HG03095 (cell line): ENCODE measurements around the gene MAPK11.
"Not testable (repeated sequence)": the region's sequence is repeated elsewhere in the genome, so short reads cannot be mapped to it uniquely, and the experiment has no call there.

ENCODE experiments used
- ATAC-seq: cut with Tn5 transposase; IDR thresholded peaks from one replicate; pipeline ENCODE4 v1.9.1; 2021; ENCODE audit warnings: moderate library complexity; ENCODE audit not compliant: unreplicated experiment

MAPK11 gene

DNA sequence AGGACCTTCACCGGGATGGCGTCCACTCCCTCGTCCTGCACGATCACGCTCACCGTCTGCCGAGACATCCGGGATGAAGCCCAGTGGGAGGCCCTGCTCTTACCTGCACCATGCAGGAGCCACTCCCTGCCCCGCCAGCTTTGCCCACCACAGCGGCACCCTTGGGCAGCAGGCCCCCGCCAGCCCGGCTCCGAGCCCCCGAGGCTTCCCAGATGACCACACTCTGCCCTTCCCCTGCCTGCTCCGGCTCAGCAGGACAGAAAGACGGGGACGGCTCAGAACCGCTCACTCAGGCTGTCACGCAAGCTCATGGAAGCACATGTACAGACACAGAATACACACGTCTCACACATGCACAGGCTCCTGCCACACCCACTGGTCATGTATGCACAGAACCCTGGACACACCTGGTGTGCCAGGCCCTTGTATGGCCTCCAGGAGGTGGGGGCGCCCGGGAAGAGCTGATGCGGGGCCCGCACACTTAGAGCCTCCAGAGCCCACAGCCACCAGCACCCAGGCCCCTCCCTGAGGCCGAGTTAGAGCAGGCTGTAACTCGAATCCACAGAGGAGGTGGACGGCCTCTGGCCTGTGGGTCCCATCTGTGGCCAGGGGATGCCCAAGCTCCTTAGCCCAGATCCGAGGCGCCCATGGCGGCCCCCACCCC lies 8.9 kb upstream of the MAPK11 start:
- no peak for ATAC-seq

DNA sequence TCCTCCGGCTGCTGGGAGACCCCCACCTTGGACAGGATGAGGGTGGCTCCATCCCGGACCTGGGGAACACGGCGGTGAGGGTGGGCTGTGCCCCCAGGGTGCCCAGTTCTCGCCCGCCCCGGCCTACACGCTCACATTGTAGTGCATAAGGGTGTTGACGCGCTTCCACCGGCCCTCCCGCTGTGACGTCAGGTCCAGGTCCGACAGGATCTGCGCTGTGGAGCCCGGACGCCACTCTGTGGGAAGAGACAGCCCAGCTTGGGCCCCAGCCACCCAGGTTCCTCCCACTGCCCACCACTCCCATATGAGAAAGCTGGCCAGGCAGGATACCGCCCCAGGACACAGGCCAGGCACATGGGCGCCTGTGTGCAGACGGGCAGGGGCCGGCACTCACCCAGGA lies 8.3 kb upstream of the MAPK11 start:
- ATAC-seq: no peak

DNA sequence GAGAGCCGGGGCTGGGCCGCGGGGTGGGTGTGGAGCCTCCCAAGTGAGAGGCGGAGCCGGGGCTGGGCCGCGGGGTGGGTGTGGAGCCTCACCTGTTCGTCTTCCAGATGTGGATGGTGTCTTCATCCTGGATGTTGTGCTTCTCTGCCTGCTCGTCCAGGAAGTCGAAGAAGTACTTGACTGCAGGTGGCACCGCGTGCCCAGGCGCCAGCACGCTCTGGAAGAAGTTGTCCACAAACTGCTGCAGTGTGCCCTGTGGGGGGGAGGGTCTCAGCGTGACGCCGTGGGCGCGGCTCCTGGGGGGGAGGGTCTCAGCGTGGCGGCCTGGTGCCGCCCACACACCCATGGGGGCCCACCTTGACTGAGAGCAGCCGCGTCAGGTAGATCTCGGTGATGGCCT lies 7.6 kb upstream of the MAPK11 start:
- no peak for ATAC-seq

DNA sequence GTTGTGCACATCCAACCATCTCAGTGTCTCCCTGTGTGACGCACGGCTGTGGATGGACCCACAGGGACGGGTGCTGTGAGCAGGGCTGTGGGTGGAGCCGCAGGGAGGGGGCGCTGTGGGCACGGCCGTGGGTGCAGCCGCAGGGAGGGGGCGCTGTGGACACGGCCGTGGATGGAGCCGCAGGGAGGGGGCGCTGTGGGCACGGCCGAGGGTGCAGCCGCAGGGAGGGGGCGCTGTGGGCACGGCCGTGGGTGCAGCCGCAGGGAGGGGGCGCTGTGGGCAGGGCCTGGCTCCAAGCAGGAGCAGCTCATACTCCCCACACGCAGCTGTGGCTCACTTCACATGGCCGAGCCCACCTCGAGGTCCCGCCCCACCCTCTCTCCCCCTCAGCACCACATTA lies 6.0 kb upstream of the MAPK11 start:
- no peak for ATAC-seq

DNA sequence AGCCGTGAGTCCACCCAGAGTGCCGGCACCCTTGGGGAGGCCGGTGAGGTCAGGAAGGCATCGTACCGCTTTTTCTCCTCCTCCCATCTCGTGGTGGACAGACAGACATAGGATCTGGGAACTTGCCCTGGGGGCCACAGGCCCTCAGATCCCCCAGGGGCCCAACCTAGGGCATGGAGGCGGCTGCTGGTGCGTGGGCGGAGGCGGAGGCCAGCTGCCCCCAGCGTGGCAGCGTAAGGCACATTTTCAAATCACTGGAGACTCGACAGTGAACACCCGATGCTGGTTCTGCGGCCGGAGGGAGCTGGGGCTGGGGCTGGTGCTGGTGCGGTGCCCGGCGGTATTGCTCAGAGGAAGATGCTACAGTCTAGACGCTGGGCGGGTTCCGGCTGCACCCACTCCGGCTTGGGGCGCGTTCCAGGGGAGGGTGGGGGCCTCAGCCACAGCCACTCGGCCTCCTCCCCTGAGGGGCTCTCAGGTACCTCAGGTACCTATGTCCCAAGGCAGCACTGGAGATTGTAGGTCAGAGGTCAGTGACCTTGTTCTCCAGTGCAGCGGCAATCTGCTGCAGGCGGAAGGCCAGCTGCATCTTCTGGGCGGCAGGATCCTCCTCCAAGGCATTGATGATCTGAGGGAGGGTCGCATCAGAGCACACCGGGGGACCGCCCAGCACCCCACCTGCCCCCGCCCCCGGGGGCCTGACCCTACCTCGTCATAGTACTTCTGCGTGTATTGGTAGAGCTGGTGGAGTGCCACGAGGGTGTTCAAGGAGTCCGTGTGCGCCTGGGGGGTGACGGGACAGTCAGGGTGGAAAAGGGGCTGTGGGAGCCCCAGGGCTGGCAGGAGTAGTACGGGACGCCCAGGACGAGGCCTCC lies 5.2 kb upstream of the MAPK11 start:
- no peak for ATAC-seq

DNA sequence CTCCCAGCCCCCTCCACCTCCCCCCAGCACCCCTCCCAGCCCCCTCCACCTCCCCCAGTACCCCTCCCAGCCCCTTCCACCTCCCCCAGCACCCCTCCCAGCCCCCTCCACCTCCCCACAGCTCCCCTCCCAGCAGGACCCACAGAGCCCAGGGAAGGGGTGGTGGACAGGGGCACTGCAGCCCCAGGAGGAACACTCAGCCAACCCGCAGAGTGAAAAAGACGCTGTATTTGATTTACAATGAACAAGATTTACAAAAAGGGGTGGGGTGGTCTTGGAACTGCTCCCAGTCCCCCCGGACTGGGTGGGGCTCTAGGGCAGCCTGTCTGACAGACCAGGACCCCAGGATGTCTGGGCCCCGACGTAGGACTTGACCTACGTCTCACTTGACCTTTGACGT lies 4.6 kb upstream of the MAPK11 start:
- no peak for ATAC-seq

DNA sequence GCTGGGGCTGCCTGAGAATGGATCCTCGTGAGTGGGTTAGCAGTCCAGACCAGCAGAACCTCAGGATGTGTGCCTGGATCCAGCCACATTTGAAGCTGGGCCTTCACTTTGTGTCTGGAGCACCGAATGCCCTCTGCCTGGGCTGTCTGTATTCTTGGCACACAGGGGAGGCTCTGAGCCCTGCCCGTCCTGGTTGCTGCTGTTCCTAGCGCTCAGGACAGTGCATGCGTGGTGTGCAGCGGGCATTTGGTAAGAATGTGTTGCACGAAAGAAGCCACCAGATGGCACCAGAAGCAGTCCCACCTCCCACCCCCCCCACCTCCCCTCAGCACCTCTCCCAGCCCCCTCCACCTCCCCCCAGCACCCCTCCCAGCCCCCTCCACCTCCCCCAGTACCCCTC lies 4.1 kb upstream of the MAPK11 start:
- ATAC-seq: no peak

DNA sequence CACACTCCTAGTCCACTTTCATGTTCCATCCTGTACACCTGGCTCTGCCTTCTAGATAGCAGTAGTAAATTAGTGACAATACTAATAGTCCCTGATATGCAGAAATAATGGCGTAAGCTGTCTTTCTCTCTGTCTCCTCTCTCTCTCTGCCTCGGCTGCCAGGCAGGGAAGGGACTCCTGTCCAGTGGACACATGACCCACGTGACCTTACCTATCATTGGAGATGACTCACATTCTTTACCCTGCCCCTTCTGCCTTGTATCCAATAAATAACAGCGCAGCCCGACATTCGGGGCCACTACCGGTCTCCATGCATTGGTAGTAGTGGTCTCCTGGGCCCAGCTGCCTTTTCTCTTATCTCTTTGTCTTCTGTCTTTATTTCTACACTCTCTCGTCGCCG lies 3.6 kb upstream of the MAPK11 start:
- not testable (repeated sequence) for ATAC-seq

DNA sequence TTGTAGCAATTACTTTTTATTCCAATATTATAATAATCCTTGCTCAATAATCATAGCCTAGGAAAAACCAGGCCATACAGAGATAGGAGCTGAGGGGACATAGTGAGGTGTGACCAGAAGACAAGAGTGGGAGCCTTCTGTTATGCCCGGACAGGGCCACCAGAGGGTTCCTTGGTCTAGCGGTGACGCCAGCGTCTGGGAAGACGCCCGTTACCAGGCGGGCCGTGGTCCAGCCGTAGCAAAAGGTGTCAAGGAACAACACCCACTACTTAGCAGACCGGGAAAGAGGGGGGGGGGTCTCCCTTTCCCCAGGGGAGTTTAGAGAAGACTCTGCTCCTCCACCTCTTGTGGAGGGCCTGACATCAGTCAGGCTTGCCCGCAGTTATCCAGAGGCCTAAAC lies 3.2 kb upstream of the MAPK11 start:
- ATAC-seq: not testable (repeated sequence)

DNA sequence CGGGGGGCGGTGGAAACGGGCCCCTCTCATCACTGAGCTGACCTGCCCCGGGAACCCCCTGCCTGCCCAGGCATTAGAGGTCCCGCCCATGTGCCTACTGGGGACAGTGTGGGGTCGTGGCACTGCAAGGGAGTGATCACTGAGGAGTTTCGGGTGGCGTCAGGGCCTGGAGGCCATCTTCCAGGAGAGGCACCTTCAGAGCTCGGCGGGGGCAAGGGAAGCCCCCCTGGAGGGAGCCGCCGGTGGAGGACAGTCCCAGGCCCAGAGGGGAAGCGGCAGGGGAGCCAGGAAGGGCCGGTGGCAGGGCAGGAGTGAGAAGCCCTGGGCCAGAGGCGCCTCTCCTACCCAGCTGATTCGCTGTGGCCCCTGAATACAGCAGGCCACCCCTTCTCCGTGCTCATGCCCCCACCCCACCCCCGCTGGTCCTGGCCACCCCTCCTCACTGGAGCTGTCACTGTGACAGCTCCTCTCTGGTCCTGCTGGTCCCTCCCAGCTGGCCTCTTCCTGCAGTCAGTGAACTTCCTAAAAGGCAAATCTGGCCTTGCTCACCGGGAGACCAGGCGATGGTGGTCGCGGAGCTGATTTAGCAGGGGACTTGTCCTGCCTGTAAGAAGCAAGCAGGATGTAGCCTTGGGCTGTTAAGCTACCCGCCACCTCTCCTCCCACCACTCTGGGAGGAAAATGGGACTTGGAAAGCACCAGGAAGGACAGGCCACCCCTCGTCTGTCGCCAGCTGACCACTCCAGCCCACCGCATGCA lies 2.0 kb upstream of the MAPK11 start:
- no peak for ATAC-seq

DNA sequence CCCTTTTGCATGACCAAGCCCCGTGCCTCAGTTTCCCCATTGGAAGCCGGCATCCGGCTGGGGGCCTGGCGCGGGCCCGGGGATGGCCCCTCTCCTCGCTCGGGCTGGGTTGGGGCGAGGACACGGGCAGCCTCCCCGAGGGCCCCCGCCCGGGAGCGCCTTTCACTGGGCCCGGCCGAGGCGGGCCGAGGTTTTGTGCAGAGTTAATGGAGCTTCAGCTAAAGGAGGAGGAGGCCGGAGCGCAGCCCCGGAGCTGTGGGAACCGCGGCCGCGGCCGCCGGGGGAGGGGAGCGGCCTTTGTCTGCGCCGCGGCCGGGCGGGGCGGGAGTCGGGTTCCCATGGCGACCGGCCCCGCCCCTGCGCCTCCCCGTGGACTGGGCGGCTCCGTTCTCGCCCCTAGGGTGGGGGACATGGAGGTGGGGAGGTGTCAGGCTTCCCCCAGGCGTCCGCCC lies 1.4 kb upstream of the MAPK11 start:
- ATAC-seq: no peak

DNA sequence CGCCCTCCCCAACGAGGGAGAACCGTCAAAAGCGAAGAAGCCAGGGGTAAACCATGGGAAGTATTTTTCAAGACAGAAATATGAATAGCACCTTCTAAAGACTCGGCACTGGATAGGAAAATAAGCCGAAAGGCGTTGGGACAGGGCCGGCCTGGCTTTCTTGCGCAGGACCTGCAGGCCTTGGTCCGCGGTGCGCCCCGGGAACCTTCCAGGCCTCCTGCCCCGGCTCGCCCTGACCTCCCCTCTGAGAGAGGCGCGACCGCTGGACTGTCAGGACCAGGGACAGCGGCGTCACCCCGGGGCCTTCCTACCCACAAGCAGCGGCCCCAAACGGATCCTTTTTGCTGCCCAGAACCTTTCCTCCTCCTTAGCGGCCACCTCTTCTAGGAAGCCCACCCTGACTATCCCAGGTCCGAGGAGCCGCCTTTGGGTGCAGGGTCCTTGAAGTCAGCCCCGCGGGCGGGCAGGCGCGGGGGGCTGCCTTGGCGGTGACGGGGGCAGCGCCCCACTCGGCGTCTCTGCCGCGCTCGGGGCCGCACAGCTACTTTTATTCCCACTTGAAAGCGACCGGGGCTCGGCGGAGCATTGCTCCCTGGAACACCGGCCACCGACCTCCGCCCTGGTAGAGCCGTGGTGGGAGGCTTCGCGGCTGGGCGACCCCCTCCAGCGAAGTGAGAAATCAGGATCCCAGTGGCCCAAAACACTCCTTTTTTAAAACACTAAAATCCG lies 650 bp upstream of the MAPK11 start:
- ATAC-seq: no peak

DNA sequence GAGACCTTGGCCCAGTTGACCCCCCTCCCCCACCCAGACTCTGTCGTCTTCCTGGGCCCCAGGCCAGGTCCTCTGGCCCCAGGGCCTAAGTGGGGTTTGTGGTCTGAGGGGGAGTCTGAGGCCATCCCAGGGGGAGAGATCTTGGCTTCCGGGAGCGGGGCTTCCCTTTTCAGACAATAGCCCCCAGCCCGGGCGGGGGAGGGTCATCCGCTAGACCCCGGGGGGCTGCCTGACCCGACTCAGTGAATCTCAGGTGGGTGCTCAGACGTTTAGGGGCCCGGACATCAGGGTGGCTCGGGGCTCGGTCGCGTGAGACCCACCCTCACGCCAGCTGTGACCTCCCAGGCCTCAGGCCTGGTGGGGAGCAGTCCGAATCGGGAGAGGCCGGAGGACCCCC lies 609 bp downstream of the MAPK11 start:
- no peak for ATAC-seq

DNA sequence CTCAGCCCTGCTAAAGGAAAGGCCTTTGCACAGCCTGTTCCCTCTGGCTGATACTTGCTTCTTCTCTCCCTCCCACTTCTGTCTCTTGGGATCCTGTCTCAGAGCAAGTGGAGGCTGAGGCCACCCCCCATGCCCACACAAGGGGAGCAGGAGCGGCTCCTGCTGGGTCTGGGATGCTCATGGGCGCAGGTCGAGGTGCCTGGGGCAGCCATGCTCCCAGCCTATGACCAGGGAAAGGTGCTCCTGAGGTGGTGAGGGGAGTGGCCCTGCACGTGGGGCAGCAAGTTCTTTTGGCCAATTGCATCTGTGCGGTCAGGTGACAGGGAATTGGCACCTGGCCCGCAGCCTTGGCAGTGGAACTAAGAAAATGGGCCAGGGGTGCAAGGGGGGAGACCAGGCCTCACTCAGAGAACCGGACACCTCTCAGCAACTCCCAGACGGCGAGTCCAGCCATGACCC lies 1.5 kb downstream of the MAPK11 start:
- no peak for ATAC-seq

DNA sequence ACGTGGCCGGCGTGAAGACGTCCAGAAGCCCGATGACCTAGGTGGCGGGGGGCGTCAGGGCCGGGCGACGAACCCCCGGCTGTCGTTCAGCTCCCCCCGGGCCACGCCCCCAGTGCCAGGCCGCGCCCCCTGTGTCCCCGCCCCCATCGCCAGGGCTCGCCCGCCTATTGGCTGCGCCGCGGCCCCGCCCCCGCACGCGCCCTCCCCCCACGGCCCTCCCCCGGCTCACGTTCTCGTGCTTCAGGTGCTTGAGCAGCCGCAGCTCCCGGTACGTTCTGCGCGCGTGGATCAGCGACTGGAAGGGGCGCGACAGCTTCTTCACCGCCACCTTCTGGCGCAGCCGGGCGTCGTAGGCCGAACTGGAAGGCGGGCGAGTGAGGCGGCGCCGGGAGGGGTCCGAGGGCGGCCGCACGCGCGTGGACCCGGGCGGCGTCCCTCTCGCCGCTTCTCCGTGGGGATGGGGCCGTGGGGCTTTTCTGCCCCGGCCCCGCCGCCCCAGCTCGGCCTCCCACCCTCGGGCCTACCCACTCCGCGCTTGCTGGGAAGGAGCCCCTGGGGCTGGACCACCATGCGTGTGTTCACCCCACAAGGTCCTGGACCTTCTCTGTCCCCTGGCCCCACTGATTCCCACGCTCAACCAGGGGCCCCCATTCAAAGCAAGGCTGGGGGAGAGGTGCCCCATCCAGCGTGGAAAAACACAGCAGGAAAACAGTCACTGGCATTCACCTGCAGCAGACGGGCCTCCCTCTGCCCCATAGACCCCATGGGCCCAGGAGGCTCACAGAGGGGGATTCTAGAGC lies 2.4 kb downstream of the MAPK11 start:
- no peak for ATAC-seq

DNA sequence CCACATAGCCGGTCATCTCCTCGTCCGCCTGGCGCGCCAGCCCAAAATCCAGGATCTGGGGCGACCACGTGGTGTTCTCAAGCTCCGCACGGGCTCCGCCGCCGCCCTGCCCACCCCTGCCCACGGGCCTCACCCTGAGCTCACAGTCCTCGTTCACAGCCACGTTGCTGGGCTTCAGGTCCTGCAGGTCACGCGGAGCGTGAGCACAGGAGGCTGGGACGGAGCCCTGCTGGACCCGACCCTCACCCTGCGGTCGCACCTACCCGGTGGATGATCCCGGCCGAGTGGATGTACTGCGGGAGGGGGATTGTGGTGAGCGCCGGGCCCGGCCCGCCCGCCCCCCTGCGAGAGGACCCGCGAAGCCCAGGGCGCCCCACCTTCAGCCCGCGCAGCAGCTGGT lies 3.2 kb downstream of the MAPK11 start:
- ATAC-seq: no peak

DNA sequence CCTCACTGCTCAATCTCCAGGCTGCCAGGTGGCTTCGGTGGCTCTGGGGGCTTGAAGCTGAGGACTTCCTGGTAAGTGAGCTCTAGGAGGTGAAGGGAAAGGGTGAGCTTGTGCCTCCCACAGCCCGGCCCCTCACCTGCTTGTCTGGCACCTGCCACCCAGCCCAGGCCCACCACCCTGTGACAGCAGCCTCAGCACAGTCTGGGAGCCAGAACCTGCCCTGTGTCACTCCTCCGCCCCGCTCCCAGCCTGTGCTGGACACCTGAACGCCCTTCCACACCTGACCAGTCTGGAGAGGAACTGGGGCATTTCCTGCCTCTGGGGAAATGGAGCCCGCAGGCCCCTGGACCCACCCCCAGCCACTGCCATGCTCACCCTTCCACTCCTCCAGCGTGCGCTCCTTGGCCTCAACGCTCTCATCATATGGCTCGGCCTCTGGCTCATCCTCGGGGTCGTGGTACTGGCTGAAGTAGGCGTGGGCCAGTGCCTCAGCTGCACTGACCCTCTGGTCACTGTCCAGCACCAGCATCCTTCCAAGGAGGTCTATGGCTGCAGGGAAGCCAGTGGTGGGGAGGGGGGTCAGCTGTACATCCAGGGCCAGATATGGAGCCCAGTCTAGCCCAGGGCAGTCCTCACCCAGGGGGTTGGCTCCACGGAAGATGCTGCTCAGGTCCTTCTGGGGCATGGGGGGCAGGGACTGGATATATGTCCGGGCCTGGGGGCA lies 5.1 kb downstream of the MAPK11 start:
- ATAC-seq: no peak

DNA sequence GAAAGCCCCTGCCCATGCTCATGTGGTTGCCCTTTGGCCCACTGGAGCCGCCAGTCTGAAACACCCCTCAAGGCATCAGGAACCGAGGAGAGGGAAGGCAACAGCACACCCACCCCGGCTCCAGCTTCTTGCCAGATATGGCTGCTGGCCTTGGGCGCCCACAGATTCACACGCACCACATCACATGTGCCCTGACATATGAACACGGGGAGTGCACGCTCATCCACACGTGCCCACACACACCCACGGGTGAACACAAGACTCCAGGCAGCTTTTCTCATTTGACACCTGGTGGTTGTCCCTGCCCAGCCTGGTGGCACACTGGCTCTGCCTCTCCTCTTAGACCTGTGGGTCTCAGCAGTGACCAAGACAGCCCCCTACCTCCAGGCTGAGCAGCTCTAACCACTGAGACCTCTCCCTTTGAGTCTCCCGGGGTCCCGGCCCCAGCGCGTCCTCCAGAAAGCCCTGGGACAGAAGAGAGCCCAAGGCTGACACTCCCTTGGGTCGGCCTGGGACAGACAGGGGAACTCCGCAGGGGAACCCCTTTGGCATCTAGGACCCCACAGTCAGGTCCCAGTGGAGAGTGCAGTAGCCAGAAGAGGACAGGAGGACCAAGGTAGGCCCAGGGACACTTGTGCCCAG lies 6.0 kb downstream of the MAPK11 start:
- no peak for ATAC-seq
